ENCODE measurements around the gene KSR1. TPM values are rescaled to one million over a fixed set of nuclear protein-coding genes. Genes with fewer than 3 reads are reported as not detected.

Gene KSR1
- total and polyA plus RNA-seq, 2 experiments from 2014 or later = 7.8 to 53.2 TPM

DNA sequence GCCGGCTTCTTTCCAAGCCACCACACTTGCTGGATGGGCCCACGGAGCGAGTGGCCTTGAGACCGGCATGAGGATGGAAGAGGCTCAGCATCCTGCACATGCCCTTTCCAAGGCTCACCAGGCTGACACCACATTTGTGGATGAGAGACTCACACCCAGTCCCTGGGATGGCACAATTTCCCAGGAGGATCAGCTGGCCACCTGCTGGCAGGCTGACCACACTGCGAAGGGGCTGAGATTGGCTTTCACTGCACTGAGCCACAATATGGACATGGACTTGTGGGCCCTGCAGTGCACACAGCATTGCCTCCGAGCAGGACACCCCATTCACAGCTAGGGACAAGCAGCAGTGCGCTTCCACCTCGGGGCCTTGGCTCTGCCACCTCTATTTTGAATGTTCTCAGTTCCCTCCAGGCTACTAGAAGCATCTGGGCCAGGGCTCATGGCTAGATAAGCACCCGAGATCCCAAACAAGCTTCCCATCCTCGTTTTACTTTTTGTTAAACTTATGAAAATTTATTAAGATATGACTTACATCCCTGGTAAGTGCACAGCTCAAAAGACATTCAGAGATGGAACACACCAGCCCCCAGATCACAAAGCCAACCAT is 25.3 kb upstream of the KSR1 start:
- ATAC-seq (peak; percentile 93), DNase-seq (ENCODE audit: low spot score) (peak; percentile 67)
- Histone ChIP-seq H3K79me2 (replicated peaks; ENCODE audit: insufficient read depth) (no peaks in the 10 kb centered on the region), H3K27me3 (ENCODE audit: insufficient read depth) (no peaks in the 10 kb centered on the region), H2AFZ (0 out of 2 replicates have a peak overlapping the region, but pooled peaks have one; percentile 38), H3K4me3 (no peak overlapping the region), H3F3A (replicated peaks; ENCODE audit: low read depth) (no peaks in the 10 kb centered on the region), H3K36me3 (ENCODE audit: insufficient read depth) (no peaks in the 10 kb centered on the region), H4K20me1 (replicated peaks; ENCODE audit: insufficient read depth) (no peaks in the 10 kb centered on the region), H3K4me1 (ENCODE audit: insufficient read depth) (no peaks in the 10 kb centered on the region), H3K27ac (ENCODE audit: low read depth) (no peak overlapping the region), H3K9me2 (ENCODE audit: insufficient read depth) (no peaks in the 10 kb centered on the region), H3K4me2 (no peak overlapping the region)
- peaks cover 7% of the 10 kb centered on the region; the same call in 2 of the 3 replicates for H3K9me3 Mint-ChIP-seq
- H3K36me3 Mint-ChIP-seq (ENCODE audit: low read depth) = no peaks in the 10 kb centered on the region
- H3K27me3 Mint-ChIP-seq (ENCODE audit: insufficient read depth, low read depth, poor library complexity) = peaks cover 6% of the 10 kb centered on the region
- H3K4me1 Mint-ChIP-seq = no peaks in the 10 kb centered on the region
- H3K27ac Mint-ChIP-seq = no peak overlapping the region
- no peak for TF ChIP-seq POLR2AphosphoS5 (IDR thresholded peaks at IDR 0.05; ENCODE audit: low read depth)
- TF ChIP-seq CTCF (conservative IDR thresholded peaks at IDR 0.05; ENCODE audit: low read depth in 2 of 2) = peak; percentile 55 to 70
- no peak overlapping the region for H3K4me3 Mint-ChIP-seq

DNA sequence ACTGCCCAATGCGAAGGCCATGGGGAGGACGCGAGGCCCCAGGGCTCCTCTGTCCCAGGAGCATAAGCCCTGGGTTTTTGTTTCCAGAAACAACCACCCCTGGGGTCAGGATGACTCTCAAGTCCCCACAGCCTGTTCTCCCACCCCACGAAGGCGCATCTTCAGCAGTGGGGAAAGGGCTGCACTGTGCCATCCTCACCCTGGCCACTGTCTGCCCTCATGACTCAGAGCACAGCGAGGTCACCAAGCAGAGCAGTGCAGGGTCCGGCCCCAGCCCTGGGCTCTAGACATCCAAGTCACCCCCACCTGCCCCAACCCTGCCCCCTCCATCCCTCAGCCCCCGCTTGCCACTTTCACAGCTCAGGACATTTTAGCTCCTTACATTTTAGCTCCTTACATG is 22.7 kb upstream of the KSR1 start:
- no peaks in the 10 kb centered on the region for H3F3A ChIP-seq (replicated peaks; ENCODE audit: low read depth)
- Mint-ChIP-seq H3K4me3 (no peak overlapping the region), H3K27me3 (ENCODE audit: insufficient read depth, low read depth, poor library complexity) (peaks cover 8% of the 10 kb centered on the region), H3K4me1 (no peaks in the 10 kb centered on the region), H3K27ac (no peak overlapping the region), H3K9me3 (peaks cover 4% of the 10 kb centered on the region; the same call in 1 of the 3 replicates), H3K36me3 (ENCODE audit: low read depth) (no peaks in the 10 kb centered on the region)
- H3K27ac ChIP-seq (ENCODE audit: low read depth) = no peak overlapping the region
- H3K9me2 ChIP-seq (ENCODE audit: insufficient read depth) = no peaks in the 10 kb centered on the region
- H3K4me1 ChIP-seq (ENCODE audit: insufficient read depth) = no peaks in the 10 kb centered on the region
- H3K4me3 ChIP-seq = no peak overlapping the region
- ATAC-seq (no peak), DNase-seq (ENCODE audit: low spot score) (no peak)
- H4K20me1 ChIP-seq (replicated peaks; ENCODE audit: insufficient read depth) = no peaks in the 10 kb centered on the region
- no peaks in the 10 kb centered on the region for H3K36me3 ChIP-seq (ENCODE audit: insufficient read depth)
- H3K79me2 ChIP-seq (replicated peaks; ENCODE audit: insufficient read depth) = no peaks in the 10 kb centered on the region
- H2AFZ ChIP-seq = no peak overlapping the region
- no peaks in the 10 kb centered on the region for H3K27me3 ChIP-seq (ENCODE audit: insufficient read depth)
- no peak for TF ChIP-seq CTCF (conservative IDR thresholded peaks at IDR 0.05; ENCODE audit: low read depth in 2 of 2)
- no peak for TF ChIP-seq ZNF114 (CRISPR knock-in tag; IDR thresholded peaks at IDR 0.05)
- no peak for TF ChIP-seq ZNF462 (CRISPR knock-in tag; IDR thresholded peaks at IDR 0.05)
- TF ChIP-seq EZH2 (IDR thresholded peaks at IDR 0.05; ENCODE audit: low read depth, unreplicated experiment) = no peak
- TF ChIP-seq EZH2phosphoT487 (IDR thresholded peaks at IDR 0.05; ENCODE audit: unreplicated experiment) = no peak
- no peak overlapping the region for H3K4me2 ChIP-seq
